Natural killer cell (primary cell): ENCODE measurements around the gene UBC. TPM values are rescaled to one million over a fixed set of nuclear protein-coding genes. Genes with fewer than 3 reads are reported as not detected.

Experiments
- ATAC-seq, 3 donors: fragments of 150-1000 bp in 2 of 3; fragments of 200-7000 bp in 1 of 3; cut with Tn5 transposase; 1 replicate in 1 of 3; 2 replicates in 2 of 3; pipeline ENCODE4 v1.10.0; 2021; ENCODE audit warnings: mild to moderate bottlenecking in 2 of 3, moderate library complexity in 2 of 3
- DNase-seq, 2 donors: peaks; one replicate each; pipeline versions ENCODE4 v3.0.0 to v3.0.0-alpha.2; 2013 to 2021; ENCODE audit warnings: mixed read lengths in 1 of 2
- H3K27ac ChIP-seq: one replicate; pipeline ENCODE4 v1.5.1; 2013; ENCODE audit warnings: mild to moderate bottlenecking, low read length
- H3K27me3 ChIP-seq: one replicate; pipeline ENCODE4 v1.6.1; 2013; ENCODE audit warnings: low read length; ENCODE audit not compliant: control insufficient read depth, insufficient read depth
- H3K36me3 ChIP-seq: one replicate; pipeline ENCODE4 v1.6.1; 2013; ENCODE audit warnings: low read length; ENCODE audit not compliant: control insufficient read depth, insufficient read depth
- H3K4me1 ChIP-seq: one replicate; pipeline ENCODE4 v1.6.1; 2013; ENCODE audit warnings: low read length; ENCODE audit not compliant: control insufficient read depth, insufficient read depth
- H3K4me3 ChIP-seq: one replicate; pipeline ENCODE4 v1.5.1; 2013; ENCODE audit warnings: low read length
- H3K9me3 ChIP-seq: one replicate; pipeline ENCODE4 v1.6.1; 2013; ENCODE audit warnings: low read length; ENCODE audit not compliant: control insufficient read depth, insufficient read depth
- H3K27ac Mint-ChIP-seq, 2 donors: one replicate each; pipeline ENCODE4 v1.8.0; 2022; ENCODE audit warnings: mild to moderate bottlenecking in 2 of 2, mixed read lengths in 2 of 2, moderate library complexity in 1 of 2
- H3K27me3 Mint-ChIP-seq, 2 donors: one replicate each; pipeline ENCODE4 v1.8.0; 2022; ENCODE audit warnings: low read depth in 2 of 2, mixed read lengths in 2 of 2
- H3K36me3 Mint-ChIP-seq: one replicate; pipeline ENCODE4 v1.8.0; 2022; ENCODE audit warnings: mixed read lengths
- H3K4me1 Mint-ChIP-seq, 2 donors: one replicate each; pipeline ENCODE4 v1.8.0; 2022; ENCODE audit warnings: mixed read lengths in 2 of 2
- H3K4me3 Mint-ChIP-seq: one replicate; pipeline ENCODE4 v1.8.0; 2022; ENCODE audit warnings: mild to moderate bottlenecking, moderate library complexity, mixed read lengths
- H3K9me3 Mint-ChIP-seq, 2 donors: one replicate each; pipeline ENCODE4 v1.8.0; 2022; ENCODE audit warnings: mixed read lengths in 2 of 2
- CTCF ChIP-seq: fragments of 200-600 bp; IDR thresholded peaks from one replicate; pipeline ENCODE4 v1.8.0; 2022; ENCODE audit warnings: antibody characterized with exemption
- WGBS: methylation state at CpG from one replicate; pipeline ENCODE4 v1.1.7; 2013; ENCODE audit warnings: missing lambda C conversion rate; ENCODE audit not compliant: insufficient coverage; 5-methylcytosine and 5-hydroxymethylcytosine counted together
- intact Hi-C: fragments of 100-400 bp; cut with micrococcal nuclease; formaldehyde crosslinking; loops from one replicate; pipeline ENCODE4 v1.14.2; 2022
- total RNA-seq, 4 donors: library from RNA; stranded (reverse); fragments of 120-200 nt in 1 of 4; gene quantifications; one replicate each; pipeline versions ENCODE4 v1.2.3 to v1.2.4, GENCODE V29; 2013 to 2022

Gene UBC
- total RNA-seq, 3 donors from 2014 or later (not counting 1 experiment from before 2014, with no cell fraction given) = 1,276 to 1,737 (median 1,334) TPM

GRCh38 chr12:124866883-124867400 is 47.5 kb downstream of the UBC start:
- no peak overlapping the region for H3K27ac Mint-ChIP-seq
- Histone ChIP-seq H3K9me3 (no peaks in the 10 kb centered on the region), H3K27ac (no peak overlapping the region), H3K4me1 (peaks cover 25% of the 10 kb centered on the region), H3K4me3 (no peak overlapping the region), H3K36me3 (no peaks in the 10 kb centered on the region), H3K27me3 (peaks cover 3% of the 10 kb centered on the region)
- TF ChIP-seq CTCF = no peak
- H3K27me3 Mint-ChIP-seq = peaks cover 22 to 24% of the 10 kb centered on the region in 2 donors
- intact Hi-C loops = no loop called here
- ATAC-seq (no peak), DNase-seq (no peak)
- H3K9me3 Mint-ChIP-seq = no peaks in the 10 kb centered on the region
- WGBS = 76% methylated on average over 7 of the region's 9 CpGs
- no peak overlapping the region for H3K4me3 Mint-ChIP-seq
- H3K4me1 Mint-ChIP-seq = peaks cover 0 to 28% of the 10 kb centered on the region in 2 donors
- no peaks in the 10 kb centered on the region for H3K36me3 Mint-ChIP-seq

DNA sequence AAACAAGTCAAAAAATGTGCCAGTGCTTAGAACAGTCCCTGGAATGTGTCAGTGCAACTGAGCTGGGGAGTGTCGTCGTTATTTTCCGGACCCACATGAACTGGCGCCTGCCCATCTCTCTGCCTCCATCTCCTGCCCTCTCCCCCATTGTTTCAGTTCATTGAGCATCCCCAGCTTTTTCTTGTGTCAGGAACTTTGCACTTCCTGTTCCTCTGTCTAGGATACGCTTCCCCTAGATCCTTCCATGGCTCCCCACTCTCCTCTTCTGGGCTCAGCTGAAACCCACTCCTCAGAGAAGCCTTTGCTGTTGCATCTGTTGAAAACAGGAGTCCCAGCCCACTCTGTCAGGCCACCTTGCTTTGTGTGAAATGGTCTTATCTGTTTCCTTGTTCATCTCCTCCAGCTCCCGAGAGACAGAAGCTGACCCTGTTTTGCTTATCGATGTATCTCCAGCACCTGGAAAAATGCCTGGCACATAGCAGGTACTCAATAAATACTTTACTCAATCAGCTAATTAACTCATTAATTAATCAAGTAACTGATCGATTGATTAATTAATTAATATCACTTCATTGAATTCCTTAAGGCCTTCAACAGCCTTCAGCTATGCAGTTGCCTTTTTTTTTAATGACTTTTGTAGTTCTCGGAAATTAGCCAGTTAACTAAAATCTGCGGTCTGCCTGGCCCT is 48.1 kb downstream of the UBC start:
- Mint-ChIP-seq H3K4me3 (peak overlapping the region; percentile 13), H3K9me3 (no peaks in the 10 kb centered on the region), H3K4me1 (peaks cover 0 to 28% of the 10 kb centered on the region in 2 donors), H3K36me3 (no peaks in the 10 kb centered on the region), H3K27me3 (peaks cover 22 to 23% of the 10 kb centered on the region in 2 donors), H3K27ac (no peak overlapping the region)
- ATAC-seq (no peak), DNase-seq (no peak)
- H3K36me3 ChIP-seq = no peaks in the 10 kb centered on the region
- intact Hi-C loops = no loop called here
- H3K27me3 ChIP-seq = peaks cover 3% of the 10 kb centered on the region
- TF ChIP-seq CTCF = no peak
- no peaks in the 10 kb centered on the region for H3K9me3 ChIP-seq
- 91% methylated on average over 10 of the region's 10 CpGs for WGBS
- no peak overlapping the region for H3K27ac ChIP-seq
- H3K4me1 ChIP-seq = peaks cover 25% of the 10 kb centered on the region
- no peak overlapping the region for H3K4me3 ChIP-seq

- ATAC-seq (no peak), DNase-seq (no peak)
- Histone ChIP-seq H3K9me3 (no peaks in the 10 kb centered on the region), H3K27me3 (peaks cover 3% of the 10 kb centered on the region), H3K4me1 (peaks cover 25% of the 10 kb centered on the region), H3K36me3 (no peaks in the 10 kb centered on the region), H3K4me3 (no peak overlapping the region), H3K27ac (no peak overlapping the region)
- TF ChIP-seq CTCF = no peak
- Mint-ChIP-seq H3K27me3 (peaks cover 17 to 22% of the 10 kb centered on the region in 2 donors), H3K9me3 (no peaks in the 10 kb centered on the region), H3K36me3 (no peaks in the 10 kb centered on the region), H3K4me3 (no peak overlapping the region), H3K27ac (no peak overlapping the region), H3K4me1 (peaks cover 0 to 28% of the 10 kb centered on the region in 2 donors)
- WGBS = 89% methylated on average over 7 of the region's 7 CpGs
- intact Hi-C loops = no loop called here
These were observed 48.7 kb downstream of the UBC start for GRCh38 chr12:124865728-124866127.
